B cell (primary cell): ENCODE measurements around the gene JARID2.

ENCODE experiments used
- EZH2 ChIP-seq: IDR thresholded peaks from 2 replicates; pipeline ENCODE4 v1.6.1; 2012; ENCODE audit warnings: borderline replicate concordance, low read depth, mild to moderate bottlenecking, moderate library complexity, low read length; ENCODE audit not compliant: insufficient read depth, poor library complexity, severe bottlenecking
- TF ChIP-seq, protein P1 (sequence below): fragments of 200-600 bp; IDR thresholded peaks from one replicate; pipeline ENCODE4 v1.8.0; 2022; ENCODE audit warnings: antibody characterized with exemption, mild to moderate bottlenecking

- TF ChIP-seq, protein P1, sequence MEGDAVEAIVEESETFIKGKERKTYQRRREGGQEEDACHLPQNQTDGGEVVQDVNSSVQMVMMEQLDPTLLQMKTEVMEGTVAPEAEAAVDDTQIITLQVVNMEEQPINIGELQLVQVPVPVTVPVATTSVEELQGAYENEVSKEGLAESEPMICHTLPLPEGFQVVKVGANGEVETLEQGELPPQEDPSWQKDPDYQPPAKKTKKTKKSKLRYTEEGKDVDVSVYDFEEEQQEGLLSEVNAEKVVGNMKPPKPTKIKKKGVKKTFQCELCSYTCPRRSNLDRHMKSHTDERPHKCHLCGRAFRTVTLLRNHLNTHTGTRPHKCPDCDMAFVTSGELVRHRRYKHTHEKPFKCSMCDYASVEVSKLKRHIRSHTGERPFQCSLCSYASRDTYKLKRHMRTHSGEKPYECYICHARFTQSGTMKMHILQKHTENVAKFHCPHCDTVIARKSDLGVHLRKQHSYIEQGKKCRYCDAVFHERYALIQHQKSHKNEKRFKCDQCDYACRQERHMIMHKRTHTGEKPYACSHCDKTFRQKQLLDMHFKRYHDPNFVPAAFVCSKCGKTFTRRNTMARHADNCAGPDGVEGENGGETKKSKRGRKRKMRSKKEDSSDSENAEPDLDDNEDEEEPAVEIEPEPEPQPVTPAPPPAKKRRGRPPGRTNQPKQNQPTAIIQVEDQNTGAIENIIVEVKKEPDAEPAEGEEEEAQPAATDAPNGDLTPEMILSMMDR, result no peak
- no peak for TF ChIP-seq EZH2
Observed at GRCh38 chr6:15419493-15419892, 173.6 kb downstream of the JARID2 start.
